LNCAP (cell line): ENCODE measurements around the gene TYRO3.

Experiments
- TF ChIP-seq, protein P1 (sequence below): fragments of 450-650 bp; IDR thresholded peaks from 2 replicates; pipeline ENCODE4 v1.5.1; 2017; ENCODE audit warnings: mild to moderate bottlenecking

TYRO3 gene

DNA sequence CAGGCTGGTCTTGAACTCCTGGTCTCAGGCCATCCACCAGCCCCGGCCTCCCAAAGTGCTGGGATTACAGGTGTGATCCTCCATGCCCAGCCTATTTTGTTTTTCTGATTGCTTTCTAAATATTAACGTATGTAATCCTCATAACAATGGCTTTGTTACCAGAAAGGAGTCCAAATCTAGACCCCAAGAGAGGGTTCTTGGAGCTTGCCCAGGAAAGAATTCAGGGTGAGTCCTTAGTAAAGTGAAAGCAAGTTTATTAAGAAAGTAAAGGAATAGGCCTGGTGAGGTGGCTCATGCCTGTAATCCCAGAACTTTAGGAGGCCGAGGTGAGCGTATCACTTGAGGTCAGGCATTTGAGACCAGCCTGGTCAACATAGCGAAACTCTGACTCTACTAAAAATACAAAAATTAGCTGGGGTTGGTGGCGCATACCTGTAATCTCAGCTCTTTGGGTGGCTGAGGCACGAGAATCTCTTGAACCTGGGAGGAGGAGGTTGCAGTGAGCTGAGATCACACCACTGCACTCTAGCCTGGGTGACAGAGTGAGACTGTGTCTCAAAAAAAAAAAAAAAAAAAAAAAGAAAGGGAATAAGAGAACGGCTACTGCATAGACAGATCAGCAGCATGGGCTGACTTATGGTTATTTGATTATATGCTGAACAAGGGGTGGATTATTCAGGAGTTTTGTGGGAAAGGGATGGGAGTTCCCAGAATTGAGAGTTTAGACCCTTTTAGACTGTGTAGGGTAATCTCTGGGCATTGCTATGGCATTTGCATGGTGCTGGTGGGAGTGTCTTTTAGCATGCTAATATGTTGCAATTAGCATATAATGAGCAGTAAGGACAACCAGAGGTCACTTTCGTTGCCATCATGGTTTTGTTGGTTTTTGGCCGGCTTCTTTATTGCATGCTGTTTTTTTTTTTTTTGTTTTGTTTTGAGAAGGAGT is 36.1 kb downstream of the TYRO3 start:
- TF ChIP-seq, protein P1, sequence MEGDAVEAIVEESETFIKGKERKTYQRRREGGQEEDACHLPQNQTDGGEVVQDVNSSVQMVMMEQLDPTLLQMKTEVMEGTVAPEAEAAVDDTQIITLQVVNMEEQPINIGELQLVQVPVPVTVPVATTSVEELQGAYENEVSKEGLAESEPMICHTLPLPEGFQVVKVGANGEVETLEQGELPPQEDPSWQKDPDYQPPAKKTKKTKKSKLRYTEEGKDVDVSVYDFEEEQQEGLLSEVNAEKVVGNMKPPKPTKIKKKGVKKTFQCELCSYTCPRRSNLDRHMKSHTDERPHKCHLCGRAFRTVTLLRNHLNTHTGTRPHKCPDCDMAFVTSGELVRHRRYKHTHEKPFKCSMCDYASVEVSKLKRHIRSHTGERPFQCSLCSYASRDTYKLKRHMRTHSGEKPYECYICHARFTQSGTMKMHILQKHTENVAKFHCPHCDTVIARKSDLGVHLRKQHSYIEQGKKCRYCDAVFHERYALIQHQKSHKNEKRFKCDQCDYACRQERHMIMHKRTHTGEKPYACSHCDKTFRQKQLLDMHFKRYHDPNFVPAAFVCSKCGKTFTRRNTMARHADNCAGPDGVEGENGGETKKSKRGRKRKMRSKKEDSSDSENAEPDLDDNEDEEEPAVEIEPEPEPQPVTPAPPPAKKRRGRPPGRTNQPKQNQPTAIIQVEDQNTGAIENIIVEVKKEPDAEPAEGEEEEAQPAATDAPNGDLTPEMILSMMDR: no peak

DNA sequence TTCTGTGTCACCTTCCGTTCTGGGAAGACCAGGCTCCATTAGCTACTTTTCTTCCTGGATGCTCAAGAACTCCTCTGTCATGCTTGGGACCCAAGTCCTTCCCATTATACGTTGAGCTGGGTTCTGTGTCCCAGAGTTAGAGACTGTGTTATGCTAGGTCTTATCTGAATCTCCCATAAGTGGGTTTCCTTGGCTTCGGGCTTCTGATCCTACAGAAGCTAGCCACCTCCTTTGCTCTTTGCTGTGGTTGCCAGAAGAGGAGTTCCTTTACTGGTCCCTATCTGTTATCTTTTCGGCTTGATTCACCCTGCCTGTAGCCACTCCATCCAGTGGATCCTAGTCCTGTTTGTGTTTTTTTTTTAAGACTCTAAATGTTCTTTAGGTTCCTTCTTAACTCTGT is 38.0 kb downstream of the TYRO3 start:
- TF ChIP-seq, protein P1: no peak

DNA sequence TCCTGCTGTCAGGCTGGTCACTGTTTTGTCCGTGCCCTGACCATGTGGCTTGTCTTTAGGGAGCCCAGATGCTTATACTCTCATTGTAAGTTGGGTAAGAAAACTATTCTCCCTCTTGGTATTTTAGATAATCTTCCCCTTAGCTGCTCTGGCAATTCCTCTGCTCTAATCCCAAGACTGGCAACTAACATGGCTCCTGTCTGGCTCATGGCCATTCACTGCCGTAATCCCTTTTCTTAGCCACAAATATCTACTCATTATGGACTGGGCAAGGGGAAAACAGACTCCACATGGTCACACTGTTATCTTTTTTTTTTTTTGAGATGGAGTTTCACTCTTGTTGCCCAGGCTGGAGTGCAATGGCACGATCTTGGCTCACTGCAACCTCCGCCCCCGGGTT is 38.8 kb downstream of the TYRO3 start:
- TF ChIP-seq, protein P1: no peak

DNA sequence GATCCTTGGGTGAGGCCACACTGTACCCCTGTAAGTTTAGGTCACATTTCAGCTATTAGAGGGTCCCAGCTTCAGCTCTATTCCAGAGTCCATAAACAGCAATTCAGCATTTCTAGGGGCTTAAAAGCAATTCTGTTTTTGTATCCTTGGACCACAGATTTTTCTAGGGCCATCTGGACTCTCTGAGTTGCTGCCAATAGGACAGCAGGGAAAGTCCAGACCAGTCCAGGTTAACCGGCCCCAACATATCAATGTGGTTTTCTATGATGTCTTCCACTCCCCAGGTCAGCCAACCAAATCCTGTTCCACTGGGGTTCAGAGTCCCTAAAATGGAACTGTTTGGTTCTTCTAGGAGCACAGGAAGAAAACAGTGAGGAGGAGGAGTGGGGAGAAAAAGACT is 40.0 kb downstream of the TYRO3 start:
- TF ChIP-seq, protein P1: no peak

DNA sequence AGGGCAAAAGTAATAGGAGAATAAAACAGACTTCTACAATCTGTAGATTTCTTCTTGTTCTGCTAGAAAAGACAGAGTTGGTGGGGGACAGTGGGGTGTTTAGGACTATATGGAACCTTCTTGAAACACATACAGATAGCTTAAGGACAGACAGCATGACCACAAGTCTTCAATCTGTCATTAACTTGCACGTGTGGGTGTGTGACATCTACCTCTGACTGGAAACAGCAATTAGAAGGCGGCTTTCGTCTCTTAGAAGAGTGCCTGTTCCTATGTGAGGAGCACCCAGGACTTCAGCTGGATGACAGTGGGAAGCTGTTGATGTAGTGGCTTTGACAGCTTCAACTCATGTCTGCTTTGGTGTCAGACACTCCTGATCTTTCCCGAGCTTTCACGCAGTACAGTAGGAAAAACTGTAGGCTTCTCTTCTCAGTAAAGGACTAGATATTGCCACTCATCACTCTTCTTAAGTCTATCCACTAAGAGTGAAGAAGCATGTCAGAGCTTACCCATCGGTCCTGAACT is 44.5 kb downstream of the TYRO3 start:
- TF ChIP-seq, protein P1: no peak

DNA sequence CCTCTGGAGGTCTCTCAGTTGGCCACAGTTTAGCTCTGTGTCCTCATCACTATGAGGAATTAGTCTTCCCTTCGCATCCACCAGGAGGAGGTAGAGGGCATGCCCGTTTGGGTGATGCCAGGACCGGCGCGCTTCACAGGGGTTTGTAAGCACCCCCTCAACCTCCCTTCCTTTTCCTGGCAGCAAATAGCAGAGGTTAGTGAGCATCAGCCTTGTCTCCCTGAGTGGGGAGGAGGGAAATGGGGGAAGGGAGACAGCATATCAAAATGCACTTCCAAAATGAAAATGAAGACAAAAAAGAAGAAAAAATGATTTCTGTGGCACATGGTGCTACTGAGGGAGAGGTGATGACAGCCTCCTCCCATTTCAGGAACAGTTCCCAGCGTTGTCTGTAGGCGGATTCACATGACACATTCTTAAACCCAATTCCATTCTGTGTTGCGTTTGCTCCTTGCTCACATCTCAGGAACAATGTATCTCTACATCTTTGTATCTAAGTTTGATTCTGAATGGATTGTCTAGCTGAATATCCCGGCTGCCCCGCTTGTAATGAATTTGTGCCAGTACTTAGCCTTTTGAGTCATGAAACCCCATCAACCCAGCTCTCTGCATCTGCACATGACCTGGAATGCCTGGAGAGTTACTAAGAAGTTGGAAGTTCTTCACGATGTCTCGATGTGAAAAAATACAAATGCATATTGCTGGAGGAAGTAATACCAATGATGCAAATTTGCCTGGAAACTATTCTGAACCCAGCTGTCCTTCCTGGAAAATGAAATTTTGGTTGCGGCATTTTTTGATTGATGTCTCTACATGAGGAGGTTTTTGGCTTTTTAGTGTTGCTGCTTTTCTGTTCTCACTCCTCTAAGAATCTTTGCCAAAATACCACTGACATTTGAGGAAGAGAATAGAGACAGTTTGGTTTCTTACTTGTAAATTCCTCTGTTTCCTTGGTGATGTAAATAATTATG is 45.2 kb downstream of the TYRO3 start:
- TF ChIP-seq, protein P1: peak; percentile 83

DNA sequence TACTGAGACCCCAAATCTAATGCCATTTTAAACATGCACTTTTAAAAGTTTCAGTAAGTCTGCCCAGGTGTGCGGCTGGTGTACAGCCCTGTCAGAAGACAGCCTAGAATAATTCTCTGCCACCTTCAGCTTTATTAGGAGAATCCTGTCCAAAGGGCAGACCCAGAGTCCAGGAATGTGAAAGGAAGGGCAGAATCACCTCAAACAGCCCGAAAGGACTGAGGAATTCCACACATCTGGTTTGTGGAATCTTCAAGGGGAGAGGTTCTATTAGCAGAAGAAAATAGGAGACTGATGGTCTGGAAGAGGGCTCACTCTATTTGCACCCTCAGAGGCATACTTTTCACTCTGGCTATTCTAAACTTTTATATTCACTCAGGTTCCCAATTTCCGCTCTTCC is 46.6 kb downstream of the TYRO3 start:
- TF ChIP-seq, protein P1: no peak
